Activated CD4-positive, alpha-beta T cell treated with anti-CD3 and anti-CD28 coated beads, Interleukin-2, amount 10 ng/mL, durations not matched to agents 24 days and 14 days (primary cell): ENCODE measurements around the gene KRTAP22-2. TPM values are rescaled to one million over a fixed set of nuclear protein-coding genes. Genes with fewer than 3 reads are reported as not detected.

Source experiments
- DNase-seq: peaks from one replicate; pipeline ENCODE4 v3.0.0; 2022
- H3K27ac Mint-ChIP-seq: one replicate; pipeline ENCODE4 v1.8.0; 2022; ENCODE audit warnings: mild to moderate bottlenecking, mixed read lengths
- H3K27me3 Mint-ChIP-seq: one replicate; pipeline ENCODE4 v1.8.0; 2022; ENCODE audit warnings: mixed read lengths
- H3K36me3 Mint-ChIP-seq: one replicate; pipeline ENCODE4 v1.8.0; 2022; ENCODE audit warnings: low read depth, mild to moderate bottlenecking, mixed read lengths
- H3K4me1 Mint-ChIP-seq: one replicate; pipeline ENCODE4 v1.8.0; 2021; ENCODE audit warnings: mixed read lengths
- H3K4me3 Mint-ChIP-seq: one replicate; pipeline ENCODE4 v1.8.0; 2022; ENCODE audit warnings: mild to moderate bottlenecking, moderate library complexity, mixed read lengths
- H3K9me3 Mint-ChIP-seq: one replicate; pipeline ENCODE4 v1.8.0; 2021; ENCODE audit warnings: mixed read lengths
- intact Hi-C: fragments of 100-400 bp; cut with micrococcal nuclease; formaldehyde crosslinking; loops from one replicate; pipeline ENCODE4 v1.15.1; 2023
- total RNA-seq: library from RNA; stranded (reverse); gene quantifications from 2 replicates; pipeline ENCODE4 v1.2.3, GENCODE V29; 2022

Gene KRTAP22-2
- total RNA-seq, 1 donor from 2014 or later, result not detected

DNA sequence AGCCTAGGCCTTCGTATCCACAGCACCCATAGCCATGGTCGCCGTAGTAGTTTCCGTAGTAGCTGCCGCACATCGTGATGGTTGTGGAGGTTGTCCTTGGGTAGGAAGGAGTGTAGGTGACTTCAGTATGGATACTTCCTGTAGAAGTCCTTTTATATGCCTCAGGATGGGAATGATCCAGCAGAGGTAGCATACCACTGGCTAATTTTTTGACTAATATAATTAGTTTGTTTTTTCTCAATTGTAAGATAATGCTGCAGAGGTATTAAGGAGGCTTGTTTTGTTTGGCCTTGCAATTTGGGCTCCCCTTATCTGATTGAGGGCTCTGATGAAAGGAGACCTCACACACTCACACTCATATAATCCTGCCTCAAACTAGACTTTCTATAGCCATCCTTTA lies 8.6 kb upstream of the KRTAP22-2 start, which contains the start of gene KRTAP6-2:
Gene KRTAP6-2 (minus strand): TSS at position 101 of the 400 bp plus-strand sequence. CDS start 28 bp downstream, at position 73.
- Mint-ChIP-seq H3K4me1 (no peaks in the 10 kb centered on the region), H3K36me3 (no peaks in the 10 kb centered on the region), H3K4me3 (no peak within 1 kb of the TSS), H3K27ac (no peak within 1 kb of the TSS), H3K27me3 (no peaks in the 10 kb centered on the region), H3K9me3 (peaks cover 9% of the 10 kb centered on the region)
- DNase-seq, result no peak
- intact Hi-C loops, result no loop called here

DNA sequence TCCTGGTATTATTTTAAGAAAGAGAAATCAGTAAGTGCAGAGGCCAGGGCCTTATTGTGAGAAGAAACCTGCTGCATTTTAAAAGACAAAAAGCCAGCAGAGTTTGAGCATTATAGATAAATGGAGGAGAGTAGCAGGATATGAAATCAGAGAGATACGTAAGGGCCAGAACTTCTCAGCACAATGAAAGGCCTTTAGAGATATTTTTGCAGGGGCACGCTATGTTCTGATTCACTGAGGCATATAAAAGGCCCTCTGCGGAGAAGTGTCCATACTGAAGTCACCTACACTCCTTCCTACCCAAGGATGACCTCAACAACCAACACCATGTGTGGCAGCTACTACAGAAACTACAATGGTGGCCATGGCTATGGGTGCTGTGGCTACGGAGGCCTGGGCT lies 1.9 kb upstream of the KRTAP22-2 start, which contains the start of gene KRTAP6-3:
Gene KRTAP6-3 (plus strand): TSS at position 301 of the 400 bp plus-strand sequence. CDS start 6 bp downstream, at position 307.
- DNase-seq, result no peak
- no peaks in the 10 kb centered on the region for H3K36me3 Mint-ChIP-seq
- H3K4me3 Mint-ChIP-seq, result no peak within 1 kb of the TSS
- intact Hi-C loops, result no loop called here
- no peaks in the 10 kb centered on the region for H3K9me3 Mint-ChIP-seq
- no peaks in the 10 kb centered on the region for H3K4me1 Mint-ChIP-seq
- no peak within 1 kb of the TSS for H3K27ac Mint-ChIP-seq
- H3K27me3 Mint-ChIP-seq, result no peaks in the 10 kb centered on the region

GRCh38 chr21:30582870-30583269 lies 7.3 kb downstream of the KRTAP22-2 start:
- H3K36me3 Mint-ChIP-seq, result no peaks in the 10 kb centered on the region
- no peak overlapping the region for H3K27ac Mint-ChIP-seq
- H3K27me3 Mint-ChIP-seq, result no peaks in the 10 kb centered on the region
- intact Hi-C loops, result no loop called here
- H3K9me3 Mint-ChIP-seq, result no peaks in the 10 kb centered on the region
- H3K4me1 Mint-ChIP-seq, result no peaks in the 10 kb centered on the region
- no peak for DNase-seq
- H3K4me3 Mint-ChIP-seq, result no peak overlapping the region

DNA sequence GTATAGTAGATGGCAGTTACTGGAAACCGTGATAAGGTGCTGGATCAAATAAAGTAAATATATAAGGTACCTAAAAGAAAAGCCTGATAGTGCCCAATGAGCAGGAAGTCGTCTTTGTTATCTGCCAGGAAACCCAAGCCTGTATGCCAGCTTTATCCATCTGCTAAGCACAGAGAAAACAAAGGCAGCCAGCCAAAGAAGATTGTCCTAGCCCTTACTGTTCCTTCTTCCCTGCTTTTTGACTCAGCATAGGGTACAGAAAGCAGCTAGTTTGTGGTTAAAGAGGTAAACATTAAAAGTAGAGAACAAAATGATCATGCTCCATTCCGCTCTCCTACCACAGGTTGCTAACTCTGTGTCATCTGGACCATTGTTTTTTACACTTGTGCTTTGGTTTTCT lies 10.1 kb downstream of the KRTAP22-2 start:
- Mint-ChIP-seq H3K9me3 (no peaks in the 10 kb centered on the region), H3K36me3 (no peaks in the 10 kb centered on the region), H3K27me3 (no peaks in the 10 kb centered on the region), H3K4me3 (no peak overlapping the region), H3K4me1 (no peaks in the 10 kb centered on the region), H3K27ac (no peak overlapping the region)
- intact Hi-C loops, result no loop called here
- no peak for DNase-seq

DNA sequence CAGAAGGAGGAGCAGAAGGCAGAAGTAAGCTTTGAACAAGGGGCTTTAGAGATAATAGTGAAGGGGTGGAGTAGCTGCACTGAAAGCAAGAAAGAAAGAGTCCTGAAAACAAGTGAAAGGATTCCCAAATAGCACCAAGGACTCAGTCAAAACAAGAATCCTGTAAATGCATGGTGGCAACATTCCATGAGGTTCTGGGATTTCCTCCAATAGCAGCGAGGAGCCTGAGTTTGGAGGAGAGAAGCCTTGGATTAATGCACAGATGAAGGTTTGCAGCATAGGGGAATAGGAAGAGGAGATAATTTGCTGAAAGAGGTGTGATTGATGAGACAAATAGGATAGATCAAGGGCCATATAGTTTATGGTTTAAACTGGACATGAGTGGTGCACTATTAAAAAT lies 10.9 kb downstream of the KRTAP22-2 start:
- intact Hi-C loops, result no loop called here
- Mint-ChIP-seq H3K4me1 (no peaks in the 10 kb centered on the region), H3K27me3 (no peaks in the 10 kb centered on the region), H3K27ac (no peak overlapping the region), H3K4me3 (no peak overlapping the region), H3K36me3 (no peaks in the 10 kb centered on the region), H3K9me3 (no peaks in the 10 kb centered on the region)
- no peak for DNase-seq

- Mint-ChIP-seq H3K27ac (no peak overlapping the region), H3K4me1 (no peaks in the 10 kb centered on the region), H3K36me3 (no peaks in the 10 kb centered on the region), H3K27me3 (no peaks in the 10 kb centered on the region), H3K4me3 (no peak overlapping the region), H3K9me3 (no peaks in the 10 kb centered on the region)
- intact Hi-C loops, result no loop called here
- no peak for DNase-seq
Measured at GRCh38 chr21:30577766-30578165, 12.4 kb downstream of the KRTAP22-2 start.

DNA sequence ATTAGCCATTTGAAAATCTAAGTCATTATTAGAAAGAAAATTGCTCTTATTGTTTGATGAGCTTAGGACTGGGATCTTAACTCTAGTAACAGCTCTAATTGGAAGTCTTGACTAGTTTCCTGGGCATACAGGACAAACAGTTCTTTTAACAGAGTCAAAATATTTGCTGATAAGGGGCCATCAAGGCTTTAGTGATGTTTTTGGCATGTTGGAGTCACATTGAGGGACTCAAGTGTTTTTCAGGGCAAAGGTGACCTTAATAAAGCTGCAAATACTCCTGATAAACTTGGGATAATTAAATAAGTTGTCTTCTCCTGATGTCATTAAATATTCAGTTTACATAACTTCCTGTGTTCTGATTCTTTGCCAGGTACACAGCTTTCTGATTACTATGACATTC lies 22.6 kb downstream of the KRTAP22-2 start:
- intact Hi-C loops, result no loop called here
- H3K4me1 Mint-ChIP-seq, result no peaks in the 10 kb centered on the region
- H3K9me3 Mint-ChIP-seq, result peaks cover 3% of the 10 kb centered on the region
- no peak overlapping the region for H3K27ac Mint-ChIP-seq
- no peak overlapping the region for H3K4me3 Mint-ChIP-seq
- H3K27me3 Mint-ChIP-seq, result no peaks in the 10 kb centered on the region
- no peak for DNase-seq
- no peaks in the 10 kb centered on the region for H3K36me3 Mint-ChIP-seq

- H3K36me3 Mint-ChIP-seq, result no peaks in the 10 kb centered on the region
- intact Hi-C loops, result no loop called here
- no peak overlapping the region for H3K4me3 Mint-ChIP-seq
- no peak for DNase-seq
- no peaks in the 10 kb centered on the region for H3K4me1 Mint-ChIP-seq
- H3K27me3 Mint-ChIP-seq, result no peaks in the 10 kb centered on the region
- no peaks in the 10 kb centered on the region for H3K9me3 Mint-ChIP-seq
- H3K27ac Mint-ChIP-seq, result no peak overlapping the region
Measured at GRCh38 chr21:30563630-30564029, 26.6 kb downstream of the KRTAP22-2 start.

DNA sequence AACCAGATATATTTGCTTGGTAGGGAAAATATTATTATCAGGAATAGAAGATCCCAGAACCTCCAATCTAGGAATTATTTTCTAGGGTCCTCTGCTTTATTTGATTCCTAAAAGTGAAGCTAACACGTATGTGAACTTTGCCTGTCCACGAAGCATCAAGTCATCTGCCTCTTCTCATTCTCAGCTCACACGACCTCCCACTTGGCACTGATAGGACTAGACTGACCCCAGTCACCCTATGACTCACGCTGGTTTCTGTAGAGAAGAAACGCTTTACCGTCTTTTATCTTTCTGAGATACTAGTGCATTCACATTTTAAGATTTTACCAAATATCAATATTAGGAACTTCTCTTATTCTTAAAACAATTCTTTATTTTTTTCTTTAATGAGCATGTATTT lies 27.1 kb downstream of the KRTAP22-2 start:
- Mint-ChIP-seq H3K4me1 (no peaks in the 10 kb centered on the region), H3K27me3 (no peaks in the 10 kb centered on the region), H3K4me3 (no peak overlapping the region), H3K9me3 (no peaks in the 10 kb centered on the region), H3K27ac (no peak overlapping the region), H3K36me3 (no peaks in the 10 kb centered on the region)
- no peak for DNase-seq
- intact Hi-C loops, result no loop called here

DNA sequence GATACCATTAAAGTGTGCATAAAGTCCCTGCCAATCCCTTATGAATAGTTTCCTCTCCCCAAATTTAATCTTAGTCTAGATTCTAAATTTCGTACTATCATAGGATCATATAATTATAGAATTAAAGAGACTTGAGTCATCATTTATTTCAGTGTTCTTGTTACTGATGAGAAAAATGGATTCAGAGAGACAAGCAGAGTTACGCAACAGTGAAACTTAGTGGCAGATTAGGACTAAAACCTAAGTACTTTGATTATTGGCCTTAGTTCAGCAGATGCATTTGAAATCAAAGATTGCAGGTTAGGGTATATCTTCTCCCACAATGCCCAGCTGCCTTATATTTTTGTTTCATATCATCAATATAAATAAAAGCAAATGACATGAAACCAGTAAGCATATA lies 28.2 kb downstream of the KRTAP22-2 start:
- DNase-seq, result no peak
- intact Hi-C loops, result no loop called here
- Mint-ChIP-seq H3K4me1 (no peaks in the 10 kb centered on the region), H3K27me3 (no peaks in the 10 kb centered on the region), H3K27ac (no peak overlapping the region), H3K9me3 (no peaks in the 10 kb centered on the region), H3K36me3 (no peaks in the 10 kb centered on the region), H3K4me3 (no peak overlapping the region)

DNA sequence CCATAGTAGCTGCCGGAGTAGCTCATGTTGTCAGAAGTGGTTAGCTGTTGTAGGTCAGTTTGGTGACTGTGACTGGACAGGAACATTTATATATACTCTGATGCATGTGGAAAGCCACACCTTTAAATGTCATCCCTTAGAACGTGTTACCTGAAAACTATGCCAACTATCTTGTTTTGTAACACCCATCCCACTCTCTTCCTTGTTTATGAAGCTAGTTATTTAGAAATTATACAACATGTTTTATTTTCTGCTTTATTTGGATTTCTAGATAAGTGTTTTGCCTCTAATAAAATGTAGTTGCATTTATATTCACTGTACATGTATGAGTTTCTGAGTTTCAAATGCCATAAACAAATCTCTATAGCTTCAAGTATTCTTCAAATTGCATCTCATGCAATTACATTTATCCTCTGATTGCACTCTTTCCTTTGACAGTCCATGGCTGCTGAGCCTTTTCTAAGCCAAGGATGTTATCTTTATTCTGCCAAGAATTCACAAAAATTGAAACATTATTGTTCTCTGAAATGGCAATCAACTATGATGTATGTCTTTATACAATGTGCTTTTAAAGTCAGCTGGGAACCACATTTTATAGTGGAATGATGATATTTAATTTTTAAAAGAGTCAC lies 28.8 kb downstream of the KRTAP22-2 start, which contains the start of gene KRTAP19-7:
Gene KRTAP19-7 (minus strand): TSS at position 51 of the 632 bp plus-strand sequence. CDS start 25 bp downstream, at position 26.
- intact Hi-C loops, result no loop called here
- H3K9me3 Mint-ChIP-seq, result no peaks in the 10 kb centered on the region
- H3K27ac Mint-ChIP-seq, result no peak within 1 kb of the TSS
- no peak for DNase-seq
- no peaks in the 10 kb centered on the region for H3K36me3 Mint-ChIP-seq
- H3K4me1 Mint-ChIP-seq, result no peaks in the 10 kb centered on the region
- H3K27me3 Mint-ChIP-seq, result no peaks in the 10 kb centered on the region
- H3K4me3 Mint-ChIP-seq, result no peak within 1 kb of the TSS

- Mint-ChIP-seq H3K4me3 (no peak overlapping the region), H3K27ac (no peak overlapping the region), H3K4me1 (no peaks in the 10 kb centered on the region), H3K36me3 (no peaks in the 10 kb centered on the region), H3K9me3 (no peaks in the 10 kb centered on the region), H3K27me3 (no peaks in the 10 kb centered on the region)
- DNase-seq, result no peak
- intact Hi-C loops, result no loop called here
Measured at GRCh38 chr21:30555095-30555494, 35.1 kb downstream of the KRTAP22-2 start.

DNA sequence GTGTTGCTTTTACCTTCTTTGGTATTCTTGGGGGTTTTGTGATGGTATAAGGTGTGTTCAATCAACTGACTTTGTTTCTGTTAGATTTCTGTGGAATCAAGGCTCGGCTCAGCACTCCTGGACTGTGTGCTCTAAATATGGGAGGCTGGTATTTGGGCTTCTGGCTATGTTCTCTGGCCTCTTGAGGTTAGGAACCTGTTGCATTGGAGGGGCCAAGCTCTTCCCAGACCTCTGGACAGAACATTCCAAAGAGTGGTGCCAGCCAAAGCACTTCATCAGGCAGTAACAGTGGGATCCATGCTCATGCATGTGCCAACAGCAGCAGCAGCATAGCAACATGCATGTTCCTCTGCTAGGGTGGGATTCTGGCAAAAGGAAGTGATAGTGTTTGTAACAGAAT lies 37.4 kb downstream of the KRTAP22-2 start:
- Mint-ChIP-seq H3K27ac (no peak overlapping the region), H3K27me3 (no peaks in the 10 kb centered on the region), H3K9me3 (no peaks in the 10 kb centered on the region), H3K4me1 (no peaks in the 10 kb centered on the region), H3K4me3 (no peak overlapping the region), H3K36me3 (no peaks in the 10 kb centered on the region)
- intact Hi-C loops, result no loop called here
- no peak for DNase-seq

- no peak within 1 kb of the TSS for H3K27ac Mint-ChIP-seq
- no peaks in the 10 kb centered on the region for H3K36me3 Mint-ChIP-seq
- no peaks in the 10 kb centered on the region for H3K9me3 Mint-ChIP-seq
- H3K4me3 Mint-ChIP-seq, result no peak within 1 kb of the TSS
- H3K27me3 Mint-ChIP-seq, result no peaks in the 10 kb centered on the region
- intact Hi-C loops, result no loop called here
- no peaks in the 10 kb centered on the region for H3K4me1 Mint-ChIP-seq
- DNase-seq, result no peak
Measured at GRCh38 chr21:30541764-30542163, 48.4 kb downstream of the KRTAP22-2 start, which contains the start of gene KRTAP19-6. Gene KRTAP19-6 (minus strand): TSS chr21:30541864. CDS start chr21:30541833, 31 bp downstream.
